IMR-90 (cell line): ENCODE measurements around the gene AVPR2. TPM values are rescaled to one million over a fixed set of nuclear protein-coding genes. Genes with fewer than 3 reads are reported as not detected.

Experiments
- ATAC-seq: fragments of 200-7000 bp; cut with Tn5 transposase; 2 replicates; pipeline ENCODE4 v1.9.1; 2020; ENCODE audit warnings: low read depth, mild to moderate bottlenecking, moderate library complexity
- BruUV-seq: library from RNA; stranded (reverse); fragments of 400-500 nt; replicated peaks from 2 replicates; lab custom pipeline; 2021; lab: Mats Ljungman, UMichigan
- CTCF ChIA-PET: fragments of 300-600 bp; formaldehyde crosslinking; extraction: SDS; loops from one replicate; lab custom pipeline; 2021; ENCODE audit warnings: antibody characterized with exemption; lab: Yijun Ruan, JAX
- POLR2A ChIA-PET: fragments of 300-600 bp; sonication (Branson Sonifier 250); formaldehyde crosslinking; loops from one replicate; lab custom pipeline; 2022; ENCODE audit warnings: antibody characterized with exemption; ENCODE audit not compliant: unreplicated experiment; lab: Charles Lee
- DNase-seq: peaks from one replicate; pipeline ENCODE4 v3.0.0; 2013
- H2AFZ ChIP-seq: replicated peaks from 2 replicates; pipeline ENCODE3; 2013; ENCODE audit warnings: low read length, mild to moderate bottlenecking; ENCODE audit not compliant: poor library complexity
- H2AK5ac ChIP-seq: 2 replicates; pipeline ENCODE4 v1.6.1; 2013; ENCODE audit warnings: low read depth, low read length, inconsistent platforms
- H2AK9ac ChIP-seq: replicated peaks from 2 replicates; pipeline ENCODE3; 2013; ENCODE audit warnings: mild to moderate bottlenecking, low read depth, low read length, moderate library complexity; ENCODE audit not compliant: poor library complexity
- H2BK120ac ChIP-seq: 2 replicates; pipeline ENCODE4 v1.6.1; 2013; ENCODE audit warnings: low read depth, low read length, inconsistent platforms
- H2BK15ac ChIP-seq: 3 replicates; pipeline ENCODE4 v1.6.1; 2013; ENCODE audit warnings: low read depth, low read length, inconsistent platforms
- H2BK20ac ChIP-seq: 2 replicates; pipeline ENCODE4 v1.6.1; 2013; ENCODE audit warnings: low read depth, mild to moderate bottlenecking, inconsistent platforms, low read length, moderate library complexity
- H2BK5ac ChIP-seq: 2 replicates; pipeline ENCODE4 v1.6.1; 2013; ENCODE audit warnings: mild to moderate bottlenecking, low read depth, low read length, inconsistent platforms; ENCODE audit not compliant: poor library complexity, severe bottlenecking
- H3K14ac ChIP-seq: replicated peaks from 2 replicates; pipeline ENCODE4 v1.6.1; 2013; ENCODE audit warnings: low read depth, low read length, inconsistent platforms
- H3K18ac ChIP-seq: 2 replicates; pipeline ENCODE4 v1.6.1; 2013; ENCODE audit warnings: low read depth, low read length, control low read depth
- H3K23ac ChIP-seq: 2 replicates; pipeline ENCODE4 v1.6.1; 2013; ENCODE audit warnings: low read depth, low read length, inconsistent platforms
- H3K27ac ChIP-seq: 2 replicates; pipeline ENCODE4 v1.5.1; 2013; ENCODE audit warnings: mild to moderate bottlenecking, control low read depth, low read length; ENCODE audit not compliant: insufficient read depth
- H3K27me3 ChIP-seq: 2 replicates; pipeline ENCODE4 v1.6.1; 2013; ENCODE audit warnings: low read length; ENCODE audit not compliant: control insufficient read depth, insufficient read depth
- H3K36me3 ChIP-seq: 2 replicates; pipeline ENCODE4 v1.6.1; 2013; ENCODE audit warnings: low read length, mixed read lengths; ENCODE audit not compliant: control insufficient read depth, insufficient read depth
- H3K4ac ChIP-seq: 2 replicates; pipeline ENCODE4 v1.6.1; 2013; ENCODE audit warnings: low read depth, low read length, inconsistent platforms
- H3K4me1 ChIP-seq: 2 replicates; pipeline ENCODE4 v1.6.1; 2013; ENCODE audit warnings: low read length, mixed read lengths; ENCODE audit not compliant: control insufficient read depth, insufficient read depth
- H3K4me2 ChIP-seq: 2 replicates; pipeline ENCODE4 v1.6.1; 2013; ENCODE audit warnings: low read depth, mild to moderate bottlenecking, control low read depth, low read length, moderate library complexity
- H3K4me3 ChIP-seq: 2 replicates; pipeline ENCODE4 v1.5.1; 2013; ENCODE audit warnings: low read depth, mild to moderate bottlenecking, control low read depth, low read length, moderate library complexity; ENCODE audit not compliant: insufficient read depth
- H3K56ac ChIP-seq: 2 replicates; pipeline ENCODE4 v1.6.1; 2013; ENCODE audit warnings: low read length, inconsistent platforms; ENCODE audit not compliant: insufficient read depth; ENCODE audit errors: extremely low read depth
- H3K79me1 ChIP-seq, 2 experiments: 2 replicates each; pipeline ENCODE4 v1.6.1; 2013; ENCODE audit warnings: low read length in 2 of 2, inconsistent platforms in 1 of 2, low read depth in 1 of 2
- H3K9ac ChIP-seq: 2 replicates; pipeline ENCODE4 v1.6.1; 2013; ENCODE audit warnings: low read depth, low read length, control low read depth
- H3K9me1 ChIP-seq: 2 replicates; pipeline ENCODE4 v1.6.1; 2013; ENCODE audit warnings: low read length, inconsistent platforms; ENCODE audit not compliant: insufficient read depth
- H3K9me3 ChIP-seq: 2 replicates; pipeline ENCODE4 v1.6.1; 2013; ENCODE audit warnings: low read length; ENCODE audit not compliant: control insufficient read depth, insufficient read depth
- H4K20me1 ChIP-seq: 2 replicates; pipeline ENCODE4 v1.6.1; 2013; ENCODE audit warnings: low read length, inconsistent platforms; ENCODE audit not compliant: insufficient read depth
- H4K5ac ChIP-seq: 2 replicates; pipeline ENCODE4 v1.6.1; 2013; ENCODE audit warnings: mild to moderate bottlenecking, low read depth, low read length, control low read depth
- H4K8ac ChIP-seq, 2 experiments: 2 replicates each; pipeline ENCODE4 v1.6.1; 2013; ENCODE audit warnings: low read depth in 2 of 2, low read length in 2 of 2, control low read depth in 1 of 2, inconsistent platforms in 1 of 2
- H4K91ac ChIP-seq: 2 replicates; pipeline ENCODE4 v1.6.1; 2013; ENCODE audit warnings: low read depth, low read length, inconsistent platforms; ENCODE audit not compliant: insufficient read depth
- BHLHE40 ChIP-seq: fragments of 150-350 bp; IDR thresholded peaks from 2 replicates; pipeline ENCODE4 v1.6.1; 2016; ENCODE audit warnings: mild to moderate bottlenecking, low read depth, low read length
- CHD1 ChIP-seq: IDR thresholded peaks from 2 replicates; pipeline ENCODE4 v1.6.1; 2012; ENCODE audit warnings: low read depth, low read length, improper control_type of control experiment
- MAFK ChIP-seq: IDR thresholded peaks from 2 replicates; pipeline ENCODE4 v1.6.1; 2012; ENCODE audit warnings: low read depth, low read length, improper control_type of control experiment
- MAZ ChIP-seq: IDR thresholded peaks from 2 replicates; pipeline ENCODE4 v1.6.1; 2012; ENCODE audit warnings: low read depth, mild to moderate bottlenecking, low read length, improper control_type of control experiment, moderate library complexity, borderline replicate concordance
- MXI1 ChIP-seq: IDR thresholded peaks from 2 replicates; pipeline ENCODE4 v1.6.1; 2012; ENCODE audit warnings: low read depth, mild to moderate bottlenecking, low read length, moderate library complexity, borderline replicate concordance
- NFE2L2 ChIP-seq: fragments of 150-350 bp; IDR thresholded peaks from 2 replicates; pipeline ENCODE4 v1.6.1; 2016; ENCODE audit warnings: low read depth, mild to moderate bottlenecking, low read length
- RAD21 ChIP-seq: IDR thresholded peaks from 2 replicates; pipeline ENCODE4 v1.6.1; 2012; ENCODE audit warnings: low read length, improper control_type of control experiment
- RCOR1 ChIP-seq: IDR thresholded peaks from 2 replicates; pipeline ENCODE4 v1.6.1; 2012; ENCODE audit warnings: mild to moderate bottlenecking, low read length, improper control_type of control experiment; ENCODE audit not compliant: insufficient replicate concordance
- USF2 ChIP-seq: fragments of 150-350 bp; IDR thresholded peaks from 2 replicates; pipeline ENCODE4 v1.6.1; 2017; ENCODE audit warnings: mild to moderate bottlenecking, antibody characterized with exemption, low read length, low read depth
- WGBS, 2 experiments: methylation state at CpG; one replicate each; pipeline versions ENCODE4 v1.1.5 to v1.1.7; 2013; ENCODE audit warnings: missing lambda C conversion rate in 2 of 2; ENCODE audit not compliant: insufficient read length in 1 of 2; ENCODE audit errors: extremely low coverage in 2 of 2; 5-methylcytosine and 5-hydroxymethylcytosine counted together
- dilution Hi-C: fragments of 300-500 bp; cut with HindIII; formaldehyde crosslinking; loops from one replicate; pipeline ENCODE4 v1.14.3; 2018; ENCODE audit warnings: low sequenced_read_pairs; ENCODE audit not compliant: unreplicated experiment
- in situ Hi-C: fragments of 300-500 bp; cut with MboI; formaldehyde crosslinking; loops from 3 replicates; pipeline ENCODE4 v1.14.3; 2019; ENCODE audit warnings: low sequenced_read_pairs, inconsistent platforms, mixed read lengths
- intact Hi-C: fragments of 100-400 bp; cut with micrococcal nuclease; formaldehyde crosslinking; loops from 2 replicates; pipeline ENCODE4 v1.10.0; 2022
- polyA plus RNA-seq, 3 experiments: library from polyadenylated mRNA; depleted of rRNA; stranded (reverse); fragments of >200 nt; gene quantifications; 2 replicates each; pipeline ENCODE4 v1.2.3, GENCODE V29; 2012; ENCODE audit warnings: low replicate concordance in 1 of 3
- total RNA-seq: library from RNA; depleted of rRNA; stranded (reverse); fragments of >200 nt; gene quantifications from 2 replicates; pipeline ENCODE4 v1.2.3, GENCODE V29; 2012
- TF ChIP-seq, protein P1 (sequence below): conservative IDR thresholded peaks from 2 replicates; pipeline ENCODE4 v1.5.1; 2012; ENCODE audit warnings: mild to moderate bottlenecking, low read depth, low read length, improper control_type of control experiment

AVPR2 gene
- total and polyA plus RNA-seq, 2 of the 4 experiments (the other 2 are of a cell fraction): not detected

DNA sequence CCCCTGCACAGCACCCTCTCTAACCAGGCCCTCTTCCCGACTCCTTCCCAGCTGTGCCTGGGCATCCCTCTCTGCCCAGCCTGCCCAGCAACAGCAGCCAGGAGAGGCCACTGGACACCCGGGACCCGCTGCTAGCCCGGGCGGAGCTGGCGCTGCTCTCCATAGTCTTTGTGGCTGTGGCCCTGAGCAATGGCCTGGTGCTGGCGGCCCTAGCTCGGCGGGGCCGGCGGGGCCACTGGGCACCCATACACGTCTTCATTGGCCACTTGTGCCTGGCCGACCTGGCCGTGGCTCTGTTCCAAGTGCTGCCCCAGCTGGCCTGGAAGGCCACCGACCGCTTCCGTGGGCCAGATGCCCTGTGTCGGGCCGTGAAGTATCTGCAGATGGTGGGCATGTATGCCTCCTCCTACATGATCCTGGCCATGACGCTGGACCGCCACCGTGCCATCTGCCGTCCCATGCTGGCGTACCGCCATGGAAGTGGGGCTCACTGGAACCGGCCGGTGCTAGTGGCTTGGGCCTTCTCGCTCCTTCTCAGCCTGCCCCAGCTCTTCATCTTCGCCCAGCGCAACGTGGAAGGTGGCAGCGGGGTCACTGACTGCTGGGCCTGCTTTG, 1.1 kb downstream of the AVPR2 start:
- H3K4me1 ChIP-seq: peaks cover 9% of the 10 kb centered on the region; the same call in 1 of the 2 replicates
- no peak overlapping the region for H3K23ac ChIP-seq
- no peaks in the 10 kb centered on the region for H3K36me3 ChIP-seq
- H3K9ac ChIP-seq: no peak overlapping the region
- no peak overlapping the region for H2AFZ ChIP-seq
- intact Hi-C loops (no loop called here), in situ Hi-C loops (loop anchor here (25.0 kb wide), 1 partner anchor 943 kb away; no protein-coding TSS in a partner anchor), dilution Hi-C loops (no loop called here)
- H3K9me3 ChIP-seq: no peaks in the 10 kb centered on the region; the same call in 1 of the 2 replicates
- no peak overlapping the region for H3K4me3 ChIP-seq
- DNase-seq: no peak
- H3K18ac ChIP-seq: no peak overlapping the region
- 92% methylated on average over 27 of the region's 32 CpGs; no CpG with 5 or more reads in 1 of the 2 experiments for WGBS, 2 experiments
- ChIA-PET CTCF (no interaction called here), POLR2A (no interaction called here)
- H4K5ac ChIP-seq: no peak overlapping the region
- no peaks in the 10 kb centered on the region for H3K79me1 ChIP-seq
- H2AK9ac ChIP-seq: no peak overlapping the region
- TF ChIP-seq, protein P1, sequence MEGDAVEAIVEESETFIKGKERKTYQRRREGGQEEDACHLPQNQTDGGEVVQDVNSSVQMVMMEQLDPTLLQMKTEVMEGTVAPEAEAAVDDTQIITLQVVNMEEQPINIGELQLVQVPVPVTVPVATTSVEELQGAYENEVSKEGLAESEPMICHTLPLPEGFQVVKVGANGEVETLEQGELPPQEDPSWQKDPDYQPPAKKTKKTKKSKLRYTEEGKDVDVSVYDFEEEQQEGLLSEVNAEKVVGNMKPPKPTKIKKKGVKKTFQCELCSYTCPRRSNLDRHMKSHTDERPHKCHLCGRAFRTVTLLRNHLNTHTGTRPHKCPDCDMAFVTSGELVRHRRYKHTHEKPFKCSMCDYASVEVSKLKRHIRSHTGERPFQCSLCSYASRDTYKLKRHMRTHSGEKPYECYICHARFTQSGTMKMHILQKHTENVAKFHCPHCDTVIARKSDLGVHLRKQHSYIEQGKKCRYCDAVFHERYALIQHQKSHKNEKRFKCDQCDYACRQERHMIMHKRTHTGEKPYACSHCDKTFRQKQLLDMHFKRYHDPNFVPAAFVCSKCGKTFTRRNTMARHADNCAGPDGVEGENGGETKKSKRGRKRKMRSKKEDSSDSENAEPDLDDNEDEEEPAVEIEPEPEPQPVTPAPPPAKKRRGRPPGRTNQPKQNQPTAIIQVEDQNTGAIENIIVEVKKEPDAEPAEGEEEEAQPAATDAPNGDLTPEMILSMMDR: no peak
- TF ChIP-seq MAZ (no peak), CHD1 (no peak), MXI1 (no peak), MAFK (no peak), NFE2L2 (no peak), BHLHE40 (no peak), RAD21 (no peak), RCOR1 (no peak), USF2 (no peak)
- H2BK20ac ChIP-seq: no peak overlapping the region
- H3K27ac ChIP-seq: no peak overlapping the region
- H2BK15ac ChIP-seq: no peak overlapping the region
- H4K8ac ChIP-seq: no peak overlapping the region
- H3K14ac ChIP-seq: no peak overlapping the region
- no peak for ATAC-seq
- no peak overlapping the region for H4K91ac ChIP-seq
- BruUV-seq: no TSS peak
- no peak overlapping the region for H3K4ac ChIP-seq
- no peak overlapping the region for H2BK5ac ChIP-seq
- peaks cover 3% of the 10 kb centered on the region; the same call in 1 of the 2 replicates for H3K27me3 ChIP-seq
- peaks cover 4% of the 10 kb centered on the region for H3K9me1 ChIP-seq
- H3K56ac ChIP-seq: no peak overlapping the region
- H2AK5ac ChIP-seq: no peak overlapping the region
- no peak overlapping the region for H3K4me2 ChIP-seq
- H2BK120ac ChIP-seq: no peak overlapping the region
- H4K20me1 ChIP-seq: no peaks in the 10 kb centered on the region; the same call in 1 of the 2 replicates
